ENCODE results near the gene MGMT. TPM values are rescaled to one million over a fixed set of nuclear protein-coding genes. Genes with fewer than 3 reads are reported as not detected.

MGMT gene
- total and polyA plus RNA-seq, 2 of the 4 experiments (the other 2 are of a cell fraction) = 11.5 to 17.8 TPM

GRCh38 chr10:129699722-129700340, 232.8 kb downstream of the MGMT start:
- TF ChIP-seq RFX5 (IDR thresholded peaks at IDR 0.05; ENCODE audit: low read depth, low read length) = no peak
- TF ChIP-seq RCOR1 (IDR thresholded peaks at IDR 0.05; ENCODE audit: insufficient replicate concordance, low read length) = no peak
- no peak for TF ChIP-seq SMC3 (IDR thresholded peaks at IDR 0.05; ENCODE audit: low read depth, low read length)
- no peak for TF ChIP-seq USF2 (IDR thresholded peaks at IDR 0.05; ENCODE audit: low read depth, low read length)
- no peak for TF ChIP-seq BHLHE40 (IDR thresholded peaks at IDR 0.05; ENCODE audit: low read depth, low read length)
- TF ChIP-seq MAFK (IDR thresholded peaks at IDR 0.05; ENCODE audit: low read depth, low read length) = no peak
- TF ChIP-seq RAD21 (IDR thresholded peaks at IDR 0.05; ENCODE audit: low read length) = no peak
- no peak for TF ChIP-seq CHD1 (IDR thresholded peaks at IDR 0.05; ENCODE audit: low read depth, low read length)
- no peak for TF ChIP-seq ELK1 (IDR thresholded peaks at IDR 0.05; ENCODE audit: borderline replicate concordance, low read depth, low read length)
- TF ChIP-seq CTCF (conservative IDR thresholded peaks at IDR 0.05; ENCODE audit: low read depth, low read length) = no peak
- no peak for TF ChIP-seq MXI1 (IDR thresholded peaks at IDR 0.05; ENCODE audit: borderline replicate concordance, low read depth, low read length)
- H3K27me3 ChIP-seq (ENCODE audit: control insufficient read depth, insufficient read depth, low read length) = no peaks in the 10 kb centered on the region
- BruUV-seq (replicated peaks) = no TSS peak
- no peak overlapping the region for H2BK5ac ChIP-seq (ENCODE audit: low read depth, low read length, poor library complexity, severe bottlenecking)
- H3K4ac ChIP-seq (ENCODE audit: low read depth, low read length) = no peak overlapping the region
- H3K18ac ChIP-seq (ENCODE audit: low read depth, low read length) = no peak overlapping the region
- H2AK5ac ChIP-seq (ENCODE audit: low read depth, low read length) = no peak overlapping the region
- no peak for ATAC-seq (ENCODE audit: low read depth)
- no peak for DNase-seq
- no peak overlapping the region for H3K14ac ChIP-seq (replicated peaks; ENCODE audit: low read depth, low read length)
- ChIA-PET CTCF (no interaction called here), POLR2A (ENCODE audit: unreplicated experiment) (no interaction called here)
- no peak overlapping the region for H3K23ac ChIP-seq (ENCODE audit: low read depth, low read length)
- H3K4me3 ChIP-seq (ENCODE audit: insufficient read depth, low read depth, low read length) = no peak overlapping the region
- in situ Hi-C loops (cut with MboI; ENCODE audit: low sequenced_read_pairs) (no loop called here), dilution Hi-C loops (cut with HindIII; ENCODE audit: low sequenced_read_pairs, unreplicated experiment) (no loop called here), intact Hi-C loops (cut with micrococcal nuclease) (no loop called here)
- WGBS, 2 experiments (ENCODE audit: extremely low coverage in 2 of 2, insufficient read length in 1 of 2) = 93% methylated on average over 11 of the region's 15 CpGs; no CpG with 5 or more reads in 1 of the 2 experiments
- H3K27ac ChIP-seq (ENCODE audit: insufficient read depth, low read length) = no peak overlapping the region
- H3K4me2 ChIP-seq (ENCODE audit: low read depth, low read length) = no peak overlapping the region
- H3K9ac ChIP-seq (ENCODE audit: low read depth, low read length) = no peak overlapping the region
- H2BK20ac ChIP-seq (ENCODE audit: low read depth, low read length) = no peak overlapping the region
- no peak overlapping the region for H2BK15ac ChIP-seq (ENCODE audit: low read depth, low read length)
- no peak overlapping the region for H4K8ac ChIP-seq (ENCODE audit: low read depth in 2 of 2, low read length in 2 of 2)
- H3K79me1 ChIP-seq (ENCODE audit: low read depth in 1 of 2, low read length in 2 of 2) = no peaks in the 10 kb centered on the region
- H2BK120ac ChIP-seq (ENCODE audit: low read depth, low read length) = no peak overlapping the region
- no peaks in the 10 kb centered on the region for H3K36me3 ChIP-seq (ENCODE audit: control insufficient read depth, insufficient read depth, low read length)
- H3K9me3 ChIP-seq (ENCODE audit: control insufficient read depth, insufficient read depth, low read length) = no peaks in the 10 kb centered on the region
- no peaks in the 10 kb centered on the region for H3K9me1 ChIP-seq (ENCODE audit: insufficient read depth, low read length)
- no peak overlapping the region for H2AK9ac ChIP-seq (replicated peaks; ENCODE audit: low read depth, low read length, poor library complexity)
- no peaks in the 10 kb centered on the region for H3K4me1 ChIP-seq (ENCODE audit: control insufficient read depth, insufficient read depth, low read length)
- no peak overlapping the region for H3K56ac ChIP-seq (ENCODE audit: extremely low read depth, insufficient read depth, low read length)
- H2AFZ ChIP-seq (replicated peaks; ENCODE audit: low read length, poor library complexity) = no peak overlapping the region
- H4K91ac ChIP-seq (ENCODE audit: insufficient read depth, low read depth, low read length) = no peak overlapping the region
- no peaks in the 10 kb centered on the region for H4K20me1 ChIP-seq (ENCODE audit: insufficient read depth, low read length)
- H4K5ac ChIP-seq (ENCODE audit: low read depth, low read length) = no peak overlapping the region

Measured in IMR-90 (cell line).